GM19239 (cell line): ENCODE results near the gene CHST7.
A peak's percentile ranks its signal among the peaks of the same experiment; 100 is the strongest.

Source experiments
- DNase-seq: peaks from one replicate; pipeline ENCODE4 v3.0.0; 2011; ENCODE audit warnings: low spot score; ENCODE audit not compliant: insufficient read length
- FAIRE-seq: peaks from 2 replicates; lab custom pipeline; 2011; peaks lifted over from hg19 to GRCh38; lab: Jason Lieb, UNC

Gene CHST7

DNA sequence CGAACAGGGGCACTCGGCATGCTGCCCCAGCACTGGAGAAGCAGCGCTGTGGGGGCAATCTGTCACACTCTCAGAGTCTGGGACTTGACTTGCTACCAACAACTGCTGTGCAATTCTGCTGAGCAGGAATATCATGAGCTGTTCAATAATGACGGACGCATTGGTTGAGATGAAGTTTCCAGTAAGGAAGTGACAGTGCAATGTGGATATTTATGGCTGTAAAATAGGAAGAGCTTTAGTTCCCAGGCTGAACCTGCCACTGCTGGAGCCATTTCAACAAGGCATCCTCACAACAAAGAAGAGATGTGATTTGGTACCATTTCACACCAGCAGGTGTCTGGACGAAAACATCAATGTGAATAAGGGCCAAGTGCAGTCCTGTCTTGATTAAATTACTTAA is 24.2 kb downstream of the CHST7 start:
- DNase-seq, result no peak
- no peak for FAIRE-seq

DNA sequence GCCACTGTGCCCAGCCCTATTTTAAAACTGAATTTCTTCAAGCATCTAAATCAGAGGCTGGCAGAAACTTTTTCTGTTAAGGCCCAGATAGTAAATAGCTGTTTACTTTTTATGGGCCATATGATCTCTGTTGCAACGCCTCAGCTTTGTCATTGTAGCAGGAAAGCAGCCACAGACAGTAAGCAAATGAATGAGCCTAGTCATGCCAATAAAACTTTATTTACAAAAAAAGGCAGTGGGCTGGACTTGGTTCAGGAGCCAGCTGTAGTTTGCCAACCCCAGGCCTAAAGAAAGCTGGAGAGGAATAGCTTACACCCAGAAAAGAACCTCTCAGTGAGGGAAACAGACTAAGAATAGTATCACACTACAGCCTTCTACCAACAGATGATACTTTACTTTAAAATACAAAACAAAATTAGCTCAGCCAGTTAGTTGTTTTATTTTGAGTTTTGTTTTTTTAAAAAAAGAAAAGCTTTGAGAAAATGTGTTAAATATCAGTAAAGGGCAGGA is 25.5 kb downstream of the CHST7 start:
- DNase-seq (no peak), FAIRE-seq (no peak)

DNA sequence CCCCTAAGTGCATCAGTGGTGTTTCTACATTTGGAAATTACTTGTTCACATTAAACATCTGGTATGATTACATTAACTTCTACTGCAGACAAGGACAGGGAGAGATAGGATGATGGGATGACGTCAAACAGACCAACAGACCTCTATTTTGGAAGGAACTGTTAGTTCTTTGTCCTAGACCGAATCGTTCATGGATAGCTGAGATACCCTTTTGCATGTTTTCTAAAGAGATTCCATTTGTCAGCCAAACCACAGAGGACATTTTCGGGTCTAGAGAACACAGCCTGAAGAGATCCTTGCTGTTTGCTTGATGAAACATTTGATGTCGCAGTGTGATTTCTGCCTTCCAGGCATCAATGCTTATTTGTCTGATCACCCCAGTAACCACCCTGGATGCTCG is 27.7 kb downstream of the CHST7 start:
- FAIRE-seq, result no peak
- DNase-seq, result no peak

GRCh38 chrX:46602468-46603102 is 29.0 kb downstream of the CHST7 start:
- peak; percentile 75 for FAIRE-seq
- DNase-seq, result no peak

DNA sequence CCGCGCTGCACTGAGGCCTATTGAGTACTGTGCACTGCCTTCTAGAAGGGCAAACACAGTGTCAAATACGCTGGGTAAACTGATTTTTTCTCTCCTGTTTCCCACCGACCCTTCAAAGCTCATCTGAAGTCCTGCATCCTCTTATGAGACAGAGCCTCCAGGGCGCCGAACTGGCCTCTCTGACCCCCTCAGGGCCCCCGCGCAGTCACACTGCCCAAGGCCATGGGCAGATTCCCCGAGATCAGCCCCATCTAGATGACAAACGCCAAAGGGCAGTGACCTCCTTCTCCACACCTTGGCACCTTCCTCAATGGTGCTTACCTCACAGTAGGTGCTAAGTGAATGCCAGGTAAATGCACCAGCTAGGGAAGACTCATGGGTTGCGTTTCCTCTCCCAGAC is 34.4 kb downstream of the CHST7 start:
- FAIRE-seq, result peak; percentile 78
- DNase-seq, result no peak

DNA sequence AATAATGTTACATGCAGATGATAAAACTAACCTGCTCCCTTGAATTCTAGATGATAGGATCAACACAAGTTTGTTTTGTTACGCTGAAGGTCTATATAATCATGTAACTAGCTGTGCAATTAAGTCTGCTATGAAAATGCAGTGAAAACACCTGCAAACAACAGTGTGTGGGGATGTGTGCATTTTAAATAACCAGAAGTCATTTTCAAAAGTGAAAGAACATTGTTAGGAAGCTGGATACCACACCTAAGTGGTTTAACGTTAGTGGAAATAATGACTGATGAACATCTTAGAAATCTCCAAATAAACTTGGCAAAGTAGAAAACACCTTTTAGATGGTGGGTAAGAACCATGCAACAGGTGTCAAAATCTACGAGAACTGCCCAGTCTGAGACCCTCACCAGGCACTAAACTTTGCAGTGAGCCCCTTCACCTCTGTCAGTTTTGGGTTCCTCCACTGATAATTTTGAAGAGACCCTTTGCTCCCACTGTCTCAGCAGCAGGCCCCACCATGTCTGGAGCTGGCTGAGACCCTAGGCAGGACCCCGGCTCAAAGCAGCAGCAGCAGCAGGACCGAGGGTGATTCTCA is 36.6 kb downstream of the CHST7 start:
- no peak for DNase-seq
- FAIRE-seq, result peak; percentile 53

DNA sequence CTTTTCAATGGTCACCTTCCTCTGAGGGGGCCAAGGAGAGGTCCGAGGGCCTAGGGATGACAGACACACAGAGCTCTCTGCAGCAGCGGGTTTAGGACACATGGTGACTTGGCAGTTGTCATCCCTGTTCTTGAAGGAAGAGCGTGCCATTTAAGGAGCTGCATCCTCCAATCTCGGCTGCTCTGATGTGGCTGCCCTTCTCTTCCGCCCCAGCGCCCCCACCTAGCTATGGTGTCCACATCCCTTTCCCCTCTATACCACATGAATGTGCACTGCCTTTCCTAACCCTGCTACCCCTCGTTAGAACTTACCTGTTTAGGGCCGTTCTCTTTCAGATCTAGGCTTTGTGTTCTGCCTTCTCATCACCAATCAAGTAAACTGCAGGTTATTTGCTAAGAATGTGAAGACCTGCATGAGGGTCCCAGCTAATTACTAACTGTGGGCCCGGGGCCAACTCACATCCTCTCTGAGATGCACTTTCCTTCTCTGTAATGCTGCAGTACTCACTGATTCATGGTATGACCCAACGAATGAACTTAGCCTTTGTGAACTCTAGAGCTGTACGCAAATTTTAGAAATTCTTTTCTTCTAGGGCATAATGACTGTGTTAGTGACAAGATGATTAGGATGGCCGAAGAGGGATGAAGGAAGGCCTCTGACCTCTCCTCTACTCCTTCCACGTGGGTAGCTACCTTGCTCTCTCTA is 38.2 kb downstream of the CHST7 start:
- peak; percentile 70 for FAIRE-seq
- no peak for DNase-seq

DNA sequence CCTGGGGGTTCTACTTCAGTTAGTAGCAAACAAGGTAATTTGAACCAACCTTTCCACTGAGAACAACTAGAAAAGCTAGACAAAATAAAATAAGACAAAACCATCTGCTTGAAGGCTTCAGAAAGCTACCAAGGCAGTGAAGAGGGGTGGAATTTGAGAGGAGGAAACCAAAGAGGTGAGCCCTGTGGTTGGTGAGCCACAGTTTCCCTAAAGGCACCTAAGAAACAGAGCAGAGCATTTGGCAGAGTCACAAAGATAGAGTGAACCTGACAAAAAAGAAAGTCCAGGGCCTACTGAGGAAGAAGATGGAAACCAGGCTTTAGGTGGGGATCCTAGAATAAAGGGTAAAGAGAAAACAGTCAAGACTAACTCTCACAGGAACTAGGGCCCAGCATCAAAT is 44.3 kb downstream of the CHST7 start:
- DNase-seq (no peak), FAIRE-seq (no peak)

GRCh38 chrX:46618947-46619346 is 45.4 kb downstream of the CHST7 start:
- no peak for DNase-seq
- FAIRE-seq, result no peak

DNA sequence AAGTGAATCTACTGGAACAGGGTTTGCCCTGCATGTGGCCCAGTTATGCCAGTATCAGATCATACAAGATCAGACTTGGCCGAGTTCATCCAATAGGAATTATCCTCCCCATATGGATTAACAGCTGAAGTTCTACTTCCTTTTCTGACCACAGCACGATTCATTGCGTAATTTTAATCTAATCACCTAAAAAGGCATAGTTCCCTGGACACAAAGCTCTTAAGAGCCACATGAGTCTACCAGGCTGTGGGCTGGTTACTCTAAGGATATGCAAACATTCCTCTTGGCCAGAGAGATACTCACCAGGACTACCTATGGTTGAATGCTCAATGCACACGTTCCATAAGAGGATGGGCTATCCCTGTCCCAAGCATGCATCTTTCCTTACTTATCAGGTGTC is 46.9 kb downstream of the CHST7 start:
- peak; percentile 39 for FAIRE-seq

GRCh38 chrX:46621572-46621971 is 48.0 kb downstream of the CHST7 start:
- FAIRE-seq, result no peak
- no peak for DNase-seq

More for the DNA sequence above, 46.9 kb downstream of the CHST7 start:
- DNase-seq, result no peak

DNA sequence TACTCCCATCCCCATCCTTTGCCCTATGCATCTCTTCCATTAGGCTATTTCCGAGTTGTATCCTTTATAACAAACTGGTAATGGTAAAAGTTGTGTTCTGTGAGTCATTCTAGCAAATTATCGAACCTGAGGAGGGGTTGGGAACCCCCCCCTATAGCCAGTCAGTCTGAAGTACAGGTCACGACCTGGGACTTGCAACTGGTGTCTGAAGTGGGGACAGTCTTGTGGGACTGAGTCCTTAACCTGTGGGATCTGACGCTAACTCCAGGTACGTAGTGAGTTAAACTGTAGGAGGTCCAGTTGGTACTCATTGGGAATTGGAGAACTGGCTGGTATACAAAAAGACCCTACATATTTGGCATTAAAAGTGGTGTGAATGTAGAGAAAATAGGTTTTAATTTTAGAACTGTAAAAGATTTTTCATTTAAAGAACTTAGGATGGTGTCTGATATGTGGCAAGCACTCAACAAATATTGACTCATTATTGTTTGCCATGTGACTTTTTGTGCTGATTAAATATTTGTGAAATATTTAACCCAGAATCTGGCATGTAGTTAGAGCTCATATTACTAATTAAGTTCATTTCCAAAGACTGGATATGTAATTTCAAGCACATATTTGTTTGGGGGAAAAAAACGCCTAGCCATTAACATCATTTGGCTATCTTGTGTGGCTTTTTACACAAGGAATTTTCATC is 50.7 kb downstream of the CHST7 start:
- no peak for DNase-seq
- no peak for FAIRE-seq

DNA sequence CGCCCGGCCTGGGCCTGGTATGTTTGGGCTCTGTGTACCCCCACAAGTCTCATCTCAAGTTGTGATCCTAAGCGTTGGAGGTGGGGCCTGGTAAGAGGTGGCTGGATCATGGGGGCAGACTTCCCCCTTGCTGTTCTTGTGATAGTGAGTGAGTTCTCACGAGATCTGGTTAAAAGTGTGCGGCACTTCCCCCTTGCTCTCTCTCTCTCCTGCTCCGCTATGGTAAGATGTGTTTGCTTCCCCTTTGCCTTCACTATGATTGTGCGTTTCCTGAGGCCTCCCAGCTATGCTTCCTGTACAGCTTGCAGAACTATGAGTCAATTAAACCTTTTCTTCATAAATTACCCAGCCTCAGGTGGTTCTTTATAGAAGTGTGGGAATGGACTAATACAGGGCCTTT is 53.0 kb downstream of the CHST7 start:
- no peak for DNase-seq
- FAIRE-seq, result peak; percentile 89

DNA sequence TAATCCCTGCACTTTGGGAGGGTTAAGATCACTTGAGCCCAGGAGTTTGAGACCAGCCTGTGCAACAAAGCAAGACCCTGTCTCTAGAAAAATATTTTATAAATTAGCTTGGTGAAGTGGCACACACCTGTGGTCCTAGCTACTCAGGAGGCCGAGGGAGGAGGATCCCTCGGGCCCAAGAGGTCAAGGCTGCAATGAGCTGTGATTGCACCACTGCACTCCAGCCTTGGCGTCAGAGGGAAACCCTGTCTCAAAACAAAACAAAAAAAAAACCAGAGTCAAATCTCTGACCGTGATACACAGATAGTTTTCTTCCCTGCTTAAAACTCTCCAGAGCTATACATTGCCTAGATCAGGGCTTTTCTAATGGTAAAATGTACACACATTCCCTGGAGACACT is 53.5 kb downstream of the CHST7 start:
- DNase-seq (no peak), FAIRE-seq (peak; percentile 83)

- DNase-seq, result no peak
- FAIRE-seq, result no peak
Observed at GRCh38 chrX:46627711-46628419, 54.3 kb downstream of the CHST7 start.

DNA sequence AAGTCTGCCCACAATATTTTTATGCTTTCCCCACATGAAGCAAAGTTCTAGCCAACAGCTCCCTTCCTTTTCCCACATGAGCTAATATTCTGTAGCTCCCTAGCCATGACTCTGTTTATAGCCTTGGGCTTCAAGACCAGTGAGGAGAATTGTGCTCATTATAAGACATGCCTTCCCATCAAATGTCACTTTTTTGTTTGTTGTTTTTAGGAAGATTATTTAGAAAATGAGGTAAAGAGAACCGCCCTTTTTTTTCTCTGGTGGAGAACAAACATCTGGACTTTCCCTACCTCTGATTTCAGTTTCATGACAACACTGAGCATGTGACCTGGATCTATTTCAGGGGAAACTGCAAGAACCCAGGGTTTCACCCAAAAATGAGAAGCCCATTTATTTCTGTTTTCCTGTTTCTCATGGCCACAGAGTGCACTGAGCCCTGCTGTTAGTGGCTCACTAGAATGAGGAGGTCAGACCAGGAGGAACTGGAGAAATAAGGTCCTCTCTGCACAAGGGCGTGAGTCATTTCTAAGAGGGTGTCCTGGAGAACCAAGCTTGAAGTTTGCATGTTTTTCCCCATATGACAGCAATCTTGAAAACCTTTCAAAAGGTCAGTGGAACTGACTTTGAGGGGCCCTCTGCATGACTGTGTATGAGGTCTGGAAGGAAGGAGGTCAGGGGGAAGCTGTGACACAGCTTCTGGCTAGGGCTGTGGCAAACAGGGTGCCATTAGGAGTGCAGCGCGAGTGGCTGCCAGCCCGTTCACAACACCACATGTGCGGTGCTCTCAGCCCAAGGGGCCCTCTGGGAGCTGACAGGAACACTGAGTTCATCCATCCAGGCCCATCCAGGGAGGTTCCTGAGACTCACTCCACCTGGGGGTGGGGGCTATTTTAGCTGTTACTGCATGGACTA is 55.2 kb downstream of the CHST7 start:
- FAIRE-seq (peak; percentile 100), DNase-seq (peak; percentile 6)

DNA sequence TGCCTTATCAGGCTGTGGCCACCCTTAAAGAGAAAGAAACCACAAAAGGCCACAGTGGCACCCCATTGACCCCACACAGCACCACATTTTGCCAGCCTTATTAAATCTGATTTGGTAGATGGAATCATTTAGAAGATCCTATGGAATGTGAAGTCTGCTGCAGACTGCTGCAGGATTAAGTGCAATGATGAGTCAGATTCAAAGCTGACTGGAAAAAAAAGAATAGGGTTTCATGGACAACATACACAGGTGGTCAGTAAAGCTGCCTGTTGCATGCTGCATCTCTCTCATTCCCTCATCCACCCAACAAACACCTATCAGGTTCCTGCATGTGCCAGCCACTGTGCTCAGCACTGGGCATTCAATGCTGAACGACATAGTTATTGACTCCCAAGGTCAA is 56.6 kb downstream of the CHST7 start:
- no peak for FAIRE-seq

DNA sequence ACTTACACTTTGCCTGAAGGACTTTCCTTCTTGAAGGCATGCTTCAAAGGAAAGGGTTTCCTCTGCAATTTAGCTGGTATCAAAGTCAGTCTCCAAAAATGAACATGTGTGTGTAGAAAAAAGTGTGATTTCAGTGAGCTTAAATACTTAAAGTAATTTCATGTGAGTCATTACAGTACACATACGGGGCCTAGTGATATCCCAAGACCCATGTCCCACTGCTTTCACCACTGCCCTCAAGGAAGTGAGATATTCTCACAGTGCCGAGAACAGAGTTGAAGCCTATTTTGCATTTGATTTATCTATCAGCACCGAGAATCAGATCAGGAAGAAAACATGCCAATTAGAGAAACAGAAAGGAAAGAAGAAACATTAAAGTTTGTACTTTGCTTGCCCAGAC is 61.0 kb downstream of the CHST7 start:
- peak; percentile 79 for FAIRE-seq
- no peak for DNase-seq

More for the DNA sequence above, 56.6 kb downstream of the CHST7 start:
- DNase-seq, result no peak

DNA sequence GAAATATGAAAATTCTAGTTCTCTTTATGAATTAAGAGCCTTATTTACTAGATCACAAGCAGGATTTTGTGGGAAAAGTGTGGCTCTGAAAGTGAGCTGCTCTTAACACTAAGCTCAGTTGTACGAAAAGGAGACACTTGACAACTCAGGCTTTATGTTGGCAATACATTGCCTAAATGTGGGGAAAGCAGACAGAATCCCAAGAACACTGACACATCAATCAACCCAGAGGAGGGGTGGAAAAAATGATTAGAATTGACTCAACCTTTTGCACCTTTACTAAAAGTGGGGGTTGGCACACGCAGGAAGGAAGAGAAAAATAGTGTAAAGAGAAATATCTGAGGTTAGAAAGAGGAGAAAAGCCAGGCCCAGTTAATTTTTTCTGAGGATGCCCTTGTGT is 61.6 kb downstream of the CHST7 start:
- DNase-seq, result no peak
- FAIRE-seq, result peak; percentile 8
